GM12878 (cell line): Measurements from ENCODE around the gene GNAZ. TPM values are rescaled to one million over a fixed set of nuclear protein-coding genes. Genes with fewer than 3 reads are reported as not detected.

Experiments used
- GATAD2B ChIP-seq: fragments of 450-650 bp; conservative IDR thresholded peaks from 2 replicates; pipeline ENCODE4 v1.6.1; 2017; ENCODE audit warnings: low read depth, mild to moderate bottlenecking, moderate library complexity
- IRF4 ChIP-seq: IDR thresholded peaks from 2 replicates; pipeline ENCODE4 v1.6.1; 2011; ENCODE audit warnings: low read depth, low read length
- NBN ChIP-seq: fragments of 450-650 bp; IDR thresholded peaks from 2 replicates; pipeline ENCODE4 v1.6.1; 2016
- SPI1 ChIP-seq: IDR thresholded peaks from 2 replicates; pipeline ENCODE4 v1.6.1; 2011; ENCODE audit warnings: low read depth, mild to moderate bottlenecking, low read length, moderate library complexity, borderline replicate concordance; ENCODE audit not compliant: insufficient read depth
- SREBF1 ChIP-seq: IDR thresholded peaks from 2 replicates; pipeline ENCODE4 v1.6.1; 2012; ENCODE audit warnings: mild to moderate bottlenecking, low read length
- polyA plus RNA-seq, 11 experiments: library from polyadenylated mRNA; depleted of rRNA in 4 of 11; unstranded in 6 of 11; stranded (reverse) in 5 of 11; fragments of >200 nt; fragmentation: Nextera tagmentation in 4 of 11; fragmentation: Illumina TruSeq in 1 of 11; extraction: Ambion mirVana in 4 of 11; extraction: Trizol in 1 of 11; gene quantifications; 1 replicate in 1 of 11; 2 replicates in 10 of 11; pipeline versions ENCODE4 v1.2.1 to v1.2.3, GENCODE V29; 2011 to 2016; ENCODE audit warnings: inconsistent platforms in 2 of 11, missing spikeins in 2 of 11, low read depth in 1 of 11
- total RNA-seq, 4 experiments: library from RNA; depleted of rRNA in 3 of 4; stranded (reverse); fragments of >200 nt in 3 of 4; fragmentation: Illumina TruSeq in 1 of 4; extraction: Trizol in 1 of 4; gene quantifications; 2 replicates each; pipeline versions ENCODE4 v1.2.1 to v1.2.3, GENCODE V29; 2013 to 2021
- TF ChIP-seq, protein P1 (sequence below): IDR thresholded peaks from 2 replicates; pipeline ENCODE4 v1.6.1; 2012; ENCODE audit warnings: improper control_type of control experiment, low read depth, low read length; ENCODE audit not compliant: insufficient replicate concordance

Gene GNAZ
- total and polyA plus RNA-seq, 10 of the 15 experiments (the other 5 are each of a cell fraction or from before 2014, with no cell fraction given) = 0.09 to 1.0 (median 0.44) TPM; not detected in 1

DNA sequence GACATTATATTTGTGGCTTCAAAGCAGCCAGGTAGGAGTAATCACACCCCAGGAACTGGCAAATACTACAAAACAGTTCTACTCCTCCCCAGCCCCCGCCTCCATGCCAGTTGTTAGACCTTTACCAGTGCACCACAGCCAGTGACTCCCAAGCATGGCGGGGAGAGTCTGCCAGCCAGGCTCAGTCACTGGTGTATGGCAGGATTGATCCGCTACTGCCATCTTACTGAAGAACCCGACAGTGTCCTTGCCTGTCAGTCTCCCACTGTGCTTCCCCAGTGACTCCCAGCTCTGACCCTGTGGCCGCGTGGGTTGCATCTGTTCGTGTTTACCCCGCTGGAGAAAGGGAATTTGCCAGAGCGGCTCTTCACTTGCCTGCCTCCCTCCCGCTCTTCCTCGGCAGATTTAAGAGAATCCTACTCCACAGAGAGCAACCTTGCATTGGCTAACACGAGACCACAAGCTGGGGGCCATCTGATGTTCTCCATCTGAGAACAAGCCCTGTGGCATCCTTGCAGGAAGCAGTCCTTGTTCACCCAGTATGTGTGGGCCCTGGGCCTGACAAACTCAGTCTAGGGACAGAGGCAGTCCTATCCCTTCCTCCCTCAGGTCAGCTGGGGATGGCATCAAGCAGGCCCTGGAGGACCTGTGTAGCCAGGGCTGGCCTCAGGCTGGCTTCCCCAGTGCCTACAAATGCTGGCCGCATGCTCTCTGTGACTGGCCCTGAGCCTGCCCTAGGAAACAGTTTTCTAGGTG lies 33.1 kb downstream of the GNAZ start (continued):
- TF ChIP-seq, protein P1, sequence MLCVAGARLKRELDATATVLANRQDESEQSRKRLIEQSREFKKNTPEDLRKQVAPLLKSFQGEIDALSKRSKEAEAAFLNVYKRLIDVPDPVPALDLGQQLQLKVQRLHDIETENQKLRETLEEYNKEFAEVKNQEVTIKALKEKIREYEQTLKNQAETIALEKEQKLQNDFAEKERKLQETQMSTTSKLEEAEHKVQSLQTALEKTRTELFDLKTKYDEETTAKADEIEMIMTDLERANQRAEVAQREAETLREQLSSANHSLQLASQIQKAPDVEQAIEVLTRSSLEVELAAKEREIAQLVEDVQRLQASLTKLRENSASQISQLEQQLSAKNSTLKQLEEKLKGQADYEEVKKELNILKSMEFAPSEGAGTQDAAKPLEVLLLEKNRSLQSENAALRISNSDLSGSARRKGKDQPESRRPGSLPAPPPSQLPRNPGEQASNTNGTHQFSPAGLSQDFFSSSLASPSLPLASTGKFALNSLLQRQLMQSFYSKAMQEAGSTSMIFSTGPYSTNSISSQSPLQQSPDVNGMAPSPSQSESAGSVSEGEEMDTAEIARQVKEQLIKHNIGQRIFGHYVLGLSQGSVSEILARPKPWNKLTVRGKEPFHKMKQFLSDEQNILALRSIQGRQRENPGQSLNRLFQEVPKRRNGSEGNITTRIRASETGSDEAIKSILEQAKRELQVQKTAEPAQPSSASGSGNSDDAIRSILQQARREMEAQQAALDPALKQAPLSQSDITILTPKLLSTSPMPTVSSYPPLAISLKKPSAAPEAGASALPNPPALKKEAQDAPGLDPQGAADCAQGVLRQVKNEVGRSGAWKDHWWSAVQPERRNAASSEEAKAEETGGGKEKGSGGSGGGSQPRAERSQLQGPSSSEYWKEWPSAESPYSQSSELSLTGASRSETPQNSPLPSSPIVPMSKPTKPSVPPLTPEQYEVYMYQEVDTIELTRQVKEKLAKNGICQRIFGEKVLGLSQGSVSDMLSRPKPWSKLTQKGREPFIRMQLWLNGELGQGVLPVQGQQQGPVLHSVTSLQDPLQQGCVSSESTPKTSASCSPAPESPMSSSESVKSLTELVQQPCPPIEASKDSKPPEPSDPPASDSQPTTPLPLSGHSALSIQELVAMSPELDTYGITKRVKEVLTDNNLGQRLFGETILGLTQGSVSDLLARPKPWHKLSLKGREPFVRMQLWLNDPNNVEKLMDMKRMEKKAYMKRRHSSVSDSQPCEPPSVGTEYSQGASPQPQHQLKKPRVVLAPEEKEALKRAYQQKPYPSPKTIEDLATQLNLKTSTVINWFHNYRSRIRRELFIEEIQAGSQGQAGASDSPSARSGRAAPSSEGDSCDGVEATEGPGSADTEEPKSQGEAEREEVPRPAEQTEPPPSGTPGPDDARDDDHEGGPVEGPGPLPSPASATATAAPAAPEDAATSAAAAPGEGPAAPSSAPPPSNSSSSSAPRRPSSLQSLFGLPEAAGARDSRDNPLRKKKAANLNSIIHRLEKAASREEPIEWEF = no peak
- TF ChIP-seq IRF4 = no peak
- TF ChIP-seq NBN = no peak
- no peak for TF ChIP-seq SPI1
- no peak for TF ChIP-seq SREBF1
- no peak for TF ChIP-seq GATAD2B
